HL-60 (cell line): ENCODE measurements around the gene BCL11B.

ENCODE experiments used
- DNase-seq, 2 experiments: peaks; one replicate each; pipeline ENCODE4 v3.0.0-alpha.2; 2010 to 2020; ENCODE audit warnings: low read depth in 1 of 2, low spot score in 1 of 2
- H3K27ac ChIP-seq: fragments of 250-450 bp; sonication (Bioruptor Pico); replicated peaks from 2 replicates; pipeline ENCODE4 v1.5.1; 2020; ENCODE audit warnings: mild to moderate bottlenecking, moderate library complexity
- H3K27me3 ChIP-seq: fragments of 250-450 bp; sonication (Bioruptor Pico); 2 replicates; pipeline ENCODE4 v1.5.1; 2021; ENCODE audit warnings: mild to moderate bottlenecking, moderate library complexity; ENCODE audit not compliant: insufficient read depth, poor library complexity, severe bottlenecking
- H3K4me3 ChIP-seq: replicated peaks from 2 replicates; pipeline ENCODE4 v1.5.1; 2011; ENCODE audit warnings: mild to moderate bottlenecking, control low read depth, low read length; ENCODE audit not compliant: insufficient read depth
- CTCF ChIP-seq: IDR thresholded peaks from one replicate; pipeline ENCODE4 v1.5.1; 2011; ENCODE audit warnings: low read length, control low read depth, inconsistent platforms; ENCODE audit not compliant: insufficient read depth
- GABPA ChIP-seq: IDR thresholded peaks from 2 replicates; pipeline ENCODE4 v1.6.1; 2012; ENCODE audit warnings: low read depth
- POLR2AphosphoS5 ChIP-seq: IDR thresholded peaks from 2 replicates; pipeline ENCODE4 v1.6.1; 2012; ENCODE audit warnings: low read depth
- REST ChIP-seq: IDR thresholded peaks from 2 replicates; pipeline ENCODE4 v1.6.1; 2012; ENCODE audit warnings: low read depth; ENCODE audit not compliant: insufficient replicate concordance
- SPI1 ChIP-seq: IDR thresholded peaks from 2 replicates; pipeline ENCODE4 v1.6.1; 2012; ENCODE audit warnings: low read depth, mild to moderate bottlenecking, borderline replicate concordance

Gene BCL11B

GRCh38 chr14:99176156-99176945 lies 95.6 kb downstream of the BCL11B start:
- H3K4me3 ChIP-seq = no peak overlapping the region

DNA sequence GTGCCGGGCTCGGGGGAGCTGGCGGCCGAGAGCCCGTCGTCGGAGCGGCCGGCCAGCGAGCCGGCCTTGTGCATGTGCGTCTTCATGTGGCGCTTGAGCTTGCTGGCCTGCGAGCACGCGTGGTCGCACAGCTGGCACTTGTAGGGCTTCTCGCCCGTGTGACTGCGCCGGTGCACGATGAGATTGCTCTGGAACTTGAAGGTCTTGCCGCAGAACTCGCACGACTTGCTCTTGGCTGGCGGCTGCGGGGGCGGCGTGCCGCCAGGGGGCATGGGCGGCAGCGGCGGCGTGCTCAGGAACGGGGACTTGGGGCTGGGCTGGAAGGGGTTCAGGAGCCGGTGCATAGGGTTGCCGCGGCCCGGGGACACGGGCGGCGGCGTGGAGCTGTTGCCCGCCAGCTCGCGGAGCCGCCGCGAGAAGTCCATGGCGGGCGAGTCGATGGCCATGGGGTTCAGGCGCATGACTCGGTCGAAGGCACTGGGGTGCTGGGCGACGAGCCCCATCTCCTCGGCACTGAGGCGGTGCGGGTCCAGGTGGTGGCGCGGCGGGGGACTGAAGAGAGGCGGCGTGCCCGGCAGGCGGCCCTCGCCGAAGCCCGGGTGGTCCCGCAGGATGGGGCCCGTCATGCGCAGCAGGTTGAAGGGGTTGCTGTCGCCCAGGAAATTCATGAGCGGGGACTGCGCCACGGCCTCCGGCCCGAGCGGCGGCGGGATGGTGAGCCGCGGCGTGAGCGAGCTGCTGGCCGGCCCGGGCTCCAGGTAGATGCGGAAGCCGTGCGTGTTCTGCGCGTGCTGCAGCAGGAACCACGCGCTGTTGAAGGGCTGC lies 96.5 kb downstream of the BCL11B start:
- no peak for TF ChIP-seq CTCF
- TF ChIP-seq POLR2AphosphoS5 = no peak
- no peak for TF ChIP-seq GABPA
- no peak for TF ChIP-seq REST
- no peak for TF ChIP-seq SPI1
- H3K27me3 ChIP-seq = peaks cover 1% of the 10 kb centered on the region
- H3K27ac ChIP-seq = no peak overlapping the region
- H3K4me3 ChIP-seq = no peak overlapping the region
- no peak for DNase-seq

More at GRCh38 chr14:99176156-99176945, 95.6 kb downstream of the BCL11B start:
- no peak for DNase-seq
- Histone ChIP-seq H3K27ac (no peak overlapping the region), H3K27me3 (no peaks in the 10 kb centered on the region)
- TF ChIP-seq REST (no peak), GABPA (no peak), SPI1 (no peak), CTCF (no peak), POLR2AphosphoS5 (no peak)

- no peak overlapping the region for H3K27ac ChIP-seq
- H3K27me3 ChIP-seq = peaks cover 3% of the 10 kb centered on the region
- no peak overlapping the region for H3K4me3 ChIP-seq
- TF ChIP-seq SPI1 (no peak), CTCF (no peak), POLR2AphosphoS5 (no peak), GABPA (no peak), REST (no peak)
- DNase-seq = no peak
These were observed 97.2 kb downstream of the BCL11B start for GRCh38 chr14:99174770-99175319.
